Mucosa of stomach (tissue), 1 donor: ENCODE results near the gene PKNOX2.

Source experiments
- H3K27me3 ChIP-seq: one replicate; pipeline ENCODE4 v1.7.0; 2013; ENCODE audit warnings: mild to moderate bottlenecking, low read length; ENCODE audit not compliant: control insufficient read depth, insufficient read depth
- H3K36me3 ChIP-seq: one replicate; pipeline ENCODE4 v1.7.0; 2013; ENCODE audit warnings: low read length; ENCODE audit not compliant: control insufficient read depth, insufficient read depth
- H3K4me1 ChIP-seq: one replicate; pipeline ENCODE4 v1.7.0; 2013; ENCODE audit warnings: mild to moderate bottlenecking, low read length; ENCODE audit not compliant: control insufficient read depth, insufficient read depth
- H3K4me3 ChIP-seq: one replicate; pipeline ENCODE4 v1.7.0; 2013; ENCODE audit warnings: low read length
- H3K9ac ChIP-seq: one replicate; pipeline ENCODE4 v1.7.0; 2013; ENCODE audit warnings: mild to moderate bottlenecking, low read length, moderate library complexity
- H3K9me3 ChIP-seq: one replicate; pipeline ENCODE4 v1.7.0; 2013; ENCODE audit warnings: mild to moderate bottlenecking, low read length, moderate library complexity; ENCODE audit not compliant: control insufficient read depth
- donor health status: Pancreatic carcinoma.

PKNOX2 gene

GRCh38 chr11:125378083-125378482, 213.5 kb downstream of the PKNOX2 start:
- Histone ChIP-seq H3K9me3 (no peaks in the 10 kb centered on the region), H3K4me1 (no peaks in the 10 kb centered on the region), H3K36me3 (no peaks in the 10 kb centered on the region), H3K9ac (no peak overlapping the region), H3K27me3 (no peaks in the 10 kb centered on the region), H3K4me3 (no peak overlapping the region)

GRCh38 chr11:125378571-125378970, 214.0 kb downstream of the PKNOX2 start:
- Histone ChIP-seq H3K4me1 (no peaks in the 10 kb centered on the region), H3K36me3 (no peaks in the 10 kb centered on the region), H3K9ac (no peak overlapping the region), H3K27me3 (no peaks in the 10 kb centered on the region), H3K4me3 (no peak overlapping the region), H3K9me3 (no peaks in the 10 kb centered on the region)

- Histone ChIP-seq H3K36me3 (no peaks in the 10 kb centered on the region), H3K27me3 (no peaks in the 10 kb centered on the region), H3K4me3 (no peak overlapping the region), H3K4me1 (no peaks in the 10 kb centered on the region), H3K9me3 (no peaks in the 10 kb centered on the region), H3K9ac (no peak overlapping the region)
Observed at GRCh38 chr11:125379565-125379964, 215.0 kb downstream of the PKNOX2 start.

DNA sequence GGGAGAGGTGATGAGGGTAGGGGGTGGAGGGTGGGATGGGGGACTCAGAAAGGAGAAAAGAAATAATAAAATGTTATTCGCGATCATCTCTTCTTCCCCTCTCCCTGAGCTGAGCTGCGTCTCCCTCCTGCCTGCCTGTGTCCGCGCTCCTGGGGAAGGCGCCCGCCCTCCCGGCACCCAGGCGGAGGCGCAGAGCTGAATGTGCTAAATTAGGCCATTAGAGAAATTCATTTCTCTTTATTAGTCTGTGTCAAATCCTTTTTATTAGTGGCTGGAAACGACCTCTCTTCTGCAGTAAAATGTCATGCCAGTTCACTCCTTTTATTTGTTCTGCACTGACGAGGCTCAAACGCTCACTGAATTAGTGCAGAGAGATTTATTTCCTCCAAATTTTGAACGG, 215.4 kb downstream of the PKNOX2 start:
- H3K27me3 ChIP-seq: no peaks in the 10 kb centered on the region
- H3K9me3 ChIP-seq: no peaks in the 10 kb centered on the region
- no peaks in the 10 kb centered on the region for H3K36me3 ChIP-seq
- no peaks in the 10 kb centered on the region for H3K4me1 ChIP-seq
- no peak overlapping the region for H3K4me3 ChIP-seq
- no peak overlapping the region for H3K9ac ChIP-seq

DNA sequence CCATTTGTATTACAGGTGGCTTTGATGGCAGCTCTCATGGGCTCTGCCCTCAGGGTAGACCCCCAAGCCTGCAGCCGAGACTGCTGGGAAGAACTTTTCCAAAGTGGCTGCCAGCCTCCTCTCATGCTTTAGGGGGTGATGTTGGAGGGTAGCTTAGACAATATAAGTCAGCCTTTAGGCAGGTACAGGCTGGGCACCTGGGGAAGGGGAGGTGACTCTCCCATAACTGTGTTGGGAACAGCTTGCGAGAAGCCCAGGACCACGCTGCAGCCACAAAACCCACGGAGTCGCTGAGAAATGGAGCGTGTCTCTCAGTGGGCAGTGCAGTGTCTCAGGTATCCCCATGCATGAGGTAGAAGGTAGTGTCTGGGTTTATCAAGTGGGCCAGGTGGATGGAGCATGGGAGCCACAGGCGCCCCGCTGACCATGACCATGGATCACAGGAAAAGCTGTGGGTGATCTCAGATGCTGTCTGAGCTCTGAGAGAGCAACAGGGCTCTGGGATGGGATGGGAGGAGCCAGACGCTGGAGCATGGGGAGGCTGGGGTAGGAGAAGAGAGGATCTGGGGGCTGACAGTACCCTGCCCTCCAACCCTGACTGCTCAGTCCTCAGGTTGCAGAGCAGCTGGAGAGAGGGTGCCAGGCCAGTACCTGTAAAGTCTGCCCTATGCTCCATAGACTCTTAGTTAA, 216.3 kb downstream of the PKNOX2 start:
- no peak overlapping the region for H3K4me3 ChIP-seq
- H3K9me3 ChIP-seq: no peaks in the 10 kb centered on the region
- H3K4me1 ChIP-seq: no peaks in the 10 kb centered on the region
- H3K36me3 ChIP-seq: no peaks in the 10 kb centered on the region
- H3K9ac ChIP-seq: no peak overlapping the region
- H3K27me3 ChIP-seq: no peaks in the 10 kb centered on the region

GRCh38 chr11:125381499-125382044, 217.0 kb downstream of the PKNOX2 start:
- no peak overlapping the region for H3K9ac ChIP-seq
- H3K4me1 ChIP-seq: no peaks in the 10 kb centered on the region
- H3K36me3 ChIP-seq: no peaks in the 10 kb centered on the region
- no peak overlapping the region for H3K4me3 ChIP-seq
- no peaks in the 10 kb centered on the region for H3K27me3 ChIP-seq
- H3K9me3 ChIP-seq: no peaks in the 10 kb centered on the region

GRCh38 chr11:125382314-125382791, 217.8 kb downstream of the PKNOX2 start:
- H3K36me3 ChIP-seq: no peaks in the 10 kb centered on the region
- H3K9me3 ChIP-seq: no peaks in the 10 kb centered on the region
- no peak overlapping the region for H3K9ac ChIP-seq
- no peaks in the 10 kb centered on the region for H3K4me1 ChIP-seq
- no peak overlapping the region for H3K4me3 ChIP-seq
- H3K27me3 ChIP-seq: no peaks in the 10 kb centered on the region

DNA sequence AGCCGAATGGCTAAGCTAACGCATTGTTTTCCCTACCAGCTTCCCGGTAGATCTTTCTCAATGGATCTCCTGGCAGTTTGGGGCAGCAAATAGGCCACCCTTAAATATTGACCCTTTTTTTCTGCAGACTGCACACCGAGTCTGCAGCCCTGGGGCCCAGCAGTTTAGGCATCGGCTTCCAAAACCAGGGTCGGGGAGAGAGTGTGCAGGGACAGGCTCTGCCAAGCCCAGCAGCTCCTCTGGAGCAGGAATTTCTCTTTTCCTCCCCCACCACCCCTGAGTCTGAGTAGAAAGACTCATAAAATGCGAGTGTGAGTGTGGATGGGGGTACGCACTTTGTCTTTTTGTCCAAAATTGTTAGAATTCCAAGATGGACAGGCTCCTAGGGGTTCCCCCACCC, 218.3 kb downstream of the PKNOX2 start:
- no peak overlapping the region for H3K4me3 ChIP-seq
- H3K4me1 ChIP-seq: no peaks in the 10 kb centered on the region
- H3K36me3 ChIP-seq: no peaks in the 10 kb centered on the region
- H3K27me3 ChIP-seq: no peaks in the 10 kb centered on the region
- H3K9me3 ChIP-seq: no peaks in the 10 kb centered on the region
- no peak overlapping the region for H3K9ac ChIP-seq

DNA sequence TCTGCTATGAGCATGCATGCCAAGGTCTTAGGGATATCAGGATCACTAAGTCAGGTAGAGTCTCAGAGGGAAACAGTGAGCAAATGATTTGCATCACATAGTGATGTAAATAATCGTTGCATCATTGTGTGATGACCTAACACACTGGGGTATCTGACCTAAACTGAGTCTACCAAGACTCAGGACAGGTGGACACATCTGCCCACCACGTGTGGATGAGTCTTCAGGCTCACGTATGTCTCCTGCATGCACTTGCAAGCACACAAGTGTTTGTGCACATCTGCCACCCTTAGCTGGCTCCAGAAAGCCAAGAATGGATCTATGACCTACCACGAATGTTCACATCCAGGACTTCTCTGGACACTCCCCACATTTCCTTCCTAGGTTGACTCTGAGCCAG, 220.3 kb downstream of the PKNOX2 start:
- no peaks in the 10 kb centered on the region for H3K4me1 ChIP-seq
- H3K27me3 ChIP-seq: no peaks in the 10 kb centered on the region
- H3K4me3 ChIP-seq: no peak overlapping the region
- H3K9me3 ChIP-seq: no peaks in the 10 kb centered on the region
- H3K9ac ChIP-seq: no peak overlapping the region
- no peaks in the 10 kb centered on the region for H3K36me3 ChIP-seq

- Histone ChIP-seq H3K36me3 (no peaks in the 10 kb centered on the region), H3K4me3 (no peak overlapping the region), H3K9ac (no peak overlapping the region), H3K9me3 (no peaks in the 10 kb centered on the region), H3K4me1 (no peaks in the 10 kb centered on the region), H3K27me3 (no peaks in the 10 kb centered on the region)
Observed at GRCh38 chr11:125387901-125388300, 223.3 kb downstream of the PKNOX2 start.

DNA sequence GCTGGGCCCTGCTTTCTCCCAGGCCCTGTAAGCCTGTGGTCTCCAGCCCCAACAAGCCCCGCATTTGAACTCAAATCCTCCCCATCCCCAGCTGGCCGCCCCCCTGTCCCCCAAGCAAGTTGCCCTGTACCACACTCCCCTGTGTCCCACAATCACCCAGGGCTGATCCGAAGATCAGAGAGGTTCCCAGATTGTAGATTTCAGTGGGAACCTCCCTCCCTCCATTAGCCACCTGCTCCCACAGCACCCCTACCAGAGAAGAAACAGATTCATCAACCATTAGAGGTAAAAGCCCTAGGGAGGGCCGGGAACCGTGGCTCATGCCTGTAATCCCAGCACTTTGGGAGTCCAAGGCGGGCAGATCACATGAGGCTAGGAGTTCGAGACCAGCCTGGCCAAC, 224.1 kb downstream of the PKNOX2 start:
- no peaks in the 10 kb centered on the region for H3K9me3 ChIP-seq
- no peak overlapping the region for H3K4me3 ChIP-seq
- no peaks in the 10 kb centered on the region for H3K36me3 ChIP-seq
- H3K9ac ChIP-seq: no peak overlapping the region
- no peaks in the 10 kb centered on the region for H3K4me1 ChIP-seq
- H3K27me3 ChIP-seq: no peaks in the 10 kb centered on the region

DNA sequence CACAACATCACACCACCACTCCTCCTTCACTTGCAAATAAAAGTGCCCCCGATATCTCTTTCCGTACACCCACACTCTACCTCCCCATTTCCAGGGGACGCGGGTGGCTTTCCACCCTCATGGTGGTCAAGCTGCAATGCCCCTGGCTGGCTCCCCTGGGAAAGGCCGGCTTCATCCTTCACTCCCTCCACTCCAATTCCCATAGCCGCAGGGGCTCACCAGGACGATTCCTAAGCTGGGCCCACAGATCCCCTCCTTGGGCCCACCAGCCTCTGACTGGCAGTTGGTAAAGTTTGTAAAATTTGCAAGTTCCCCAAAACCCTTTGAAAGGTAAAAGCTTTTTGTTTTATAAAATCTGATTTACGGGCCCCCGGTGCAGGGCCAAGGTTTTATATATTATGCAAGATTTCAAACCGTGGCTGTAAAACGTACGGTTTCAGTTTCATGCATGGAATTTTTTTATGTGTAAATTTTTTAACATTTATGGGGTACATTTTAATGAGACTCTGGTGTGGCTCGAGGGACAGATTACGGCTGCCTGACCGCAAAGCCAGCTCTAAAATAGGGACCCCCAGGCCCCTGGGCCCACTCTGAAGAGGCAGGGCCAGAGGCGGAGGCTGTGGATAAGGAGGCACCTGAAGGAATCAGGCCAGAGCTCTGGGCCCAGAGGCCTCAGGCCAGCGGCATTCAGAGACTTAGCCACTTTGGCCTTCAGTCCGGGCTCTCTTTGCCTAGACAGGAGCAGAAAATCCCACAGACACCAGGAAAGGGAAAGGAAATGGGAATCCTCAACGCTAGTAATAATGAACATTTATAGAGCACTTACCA, 225.0 kb downstream of the PKNOX2 start:
- Histone ChIP-seq H3K4me3 (no peak overlapping the region), H3K36me3 (no peaks in the 10 kb centered on the region), H3K4me1 (no peaks in the 10 kb centered on the region)

More for the DNA sequence above, 225.0 kb downstream of the PKNOX2 start:
- H3K9me3 ChIP-seq: no peaks in the 10 kb centered on the region
- no peaks in the 10 kb centered on the region for H3K27me3 ChIP-seq
- H3K9ac ChIP-seq: no peak overlapping the region
